Gastroesophageal sphincter (tissue), 3 donors: Measurements from ENCODE around the gene DCLK3.

Source experiments
- CTCF ChIP-seq, 4 experiments: fragments of 200-600 bp in 2 of 4; fragments of 450-650 bp in 2 of 4; sonication (generic) in 1 of 4; IDR thresholded peaks; one replicate each; pipeline ENCODE4 v1.5.1; 2017 to 2019; ENCODE audit warnings: antibody characterized with exemption in 4 of 4, mild to moderate bottlenecking in 2 of 4, moderate library complexity in 2 of 4
- EP300 ChIP-seq: sonication (generic); formaldehyde crosslinking; IDR thresholded peaks from one replicate; pipeline ENCODE4 v1.6.1; 2017; ENCODE audit warnings: antibody characterized with exemption, mild to moderate bottlenecking
- POLR2AphosphoS5 ChIP-seq: sonication (generic); formaldehyde crosslinking; IDR thresholded peaks from one replicate; pipeline ENCODE4 v1.6.1; 2017; ENCODE audit warnings: antibody characterized with exemption

GRCh38 chr3:36689560-36689959 is 74.8 kb downstream of the DCLK3 start:
- TF ChIP-seq CTCF (IDR thresholded peaks at IDR 0.05): no peak
- TF ChIP-seq POLR2AphosphoS5: no peak
- TF ChIP-seq EP300: no peak
